Keratinocyte (primary cell): ENCODE results near the gene CAPZA1.

Source experiments
- EZH2 ChIP-seq: IDR thresholded peaks from one replicate; pipeline ENCODE4 v1.6.1; 2012; ENCODE audit warnings: inconsistent platforms, mild to moderate bottlenecking, low read length, moderate library complexity
- TF ChIP-seq, protein P1 (sequence below), 3 experiments: IDR thresholded peaks in 1 of 3; conservative IDR thresholded peaks in 1 of 3; optimal IDR thresholded peaks in 1 of 3; 2 replicates in 2 of 3; 3 replicates in 1 of 3; pipeline versions ENCODE3 to v1.5.1; 2011; ENCODE audit warnings: low read length in 3 of 3, mild to moderate bottlenecking in 3 of 3, moderate library complexity in 2 of 3, control low read depth in 1 of 3, inconsistent platforms in 1 of 3; ENCODE audit not compliant: insufficient read depth in 2 of 3; ENCODE audit errors: extremely low read depth in 1 of 3

DNA sequence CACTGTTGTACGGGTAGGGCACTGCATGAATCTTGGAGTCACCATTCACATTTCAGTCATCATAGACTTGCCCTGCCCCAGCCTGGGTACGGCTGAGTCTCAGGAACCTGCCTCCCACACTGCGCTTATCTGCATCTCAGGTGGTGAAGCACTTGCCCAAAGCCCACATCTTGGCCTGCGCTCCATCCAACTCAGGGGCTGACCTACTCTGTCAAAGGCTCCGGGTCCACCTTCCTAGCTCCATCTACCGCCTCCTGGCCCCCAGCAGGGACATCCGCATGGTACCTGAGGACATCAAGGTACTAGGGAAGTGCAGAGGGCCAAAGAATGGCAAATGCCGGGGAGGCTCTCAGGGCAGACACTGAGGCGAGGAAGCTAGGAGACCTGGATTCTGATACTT, 75.6 kb downstream of the CAPZA1 start:
- TF ChIP-seq, protein P1, sequence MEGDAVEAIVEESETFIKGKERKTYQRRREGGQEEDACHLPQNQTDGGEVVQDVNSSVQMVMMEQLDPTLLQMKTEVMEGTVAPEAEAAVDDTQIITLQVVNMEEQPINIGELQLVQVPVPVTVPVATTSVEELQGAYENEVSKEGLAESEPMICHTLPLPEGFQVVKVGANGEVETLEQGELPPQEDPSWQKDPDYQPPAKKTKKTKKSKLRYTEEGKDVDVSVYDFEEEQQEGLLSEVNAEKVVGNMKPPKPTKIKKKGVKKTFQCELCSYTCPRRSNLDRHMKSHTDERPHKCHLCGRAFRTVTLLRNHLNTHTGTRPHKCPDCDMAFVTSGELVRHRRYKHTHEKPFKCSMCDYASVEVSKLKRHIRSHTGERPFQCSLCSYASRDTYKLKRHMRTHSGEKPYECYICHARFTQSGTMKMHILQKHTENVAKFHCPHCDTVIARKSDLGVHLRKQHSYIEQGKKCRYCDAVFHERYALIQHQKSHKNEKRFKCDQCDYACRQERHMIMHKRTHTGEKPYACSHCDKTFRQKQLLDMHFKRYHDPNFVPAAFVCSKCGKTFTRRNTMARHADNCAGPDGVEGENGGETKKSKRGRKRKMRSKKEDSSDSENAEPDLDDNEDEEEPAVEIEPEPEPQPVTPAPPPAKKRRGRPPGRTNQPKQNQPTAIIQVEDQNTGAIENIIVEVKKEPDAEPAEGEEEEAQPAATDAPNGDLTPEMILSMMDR (optimal IDR thresholded peaks at IDR 0.05 in 1 of 3, IDR thresholded peaks at IDR 0.05 in 1 of 3, conservative IDR thresholded peaks at IDR 0.05 in 1 of 3; ENCODE audit: extremely low read depth in 1 of 3, insufficient read depth in 2 of 3, low read length in 3 of 3): no peak
- TF ChIP-seq EZH2: no peak
